GM18907 (cell line): ENCODE measurements around the gene NEURL1.
"Not testable (repeated sequence)": the region's sequence is repeated elsewhere in the genome, so short reads cannot be mapped to it uniquely, and the experiment has no call there.

Experiments used
- ATAC-seq: cut with Tn5 transposase; IDR thresholded peaks from one replicate; pipeline ENCODE4 v1.9.1; 2021; ENCODE audit warnings: mild to moderate bottlenecking, moderate library complexity; ENCODE audit not compliant: unreplicated experiment

Gene NEURL1

GRCh38 chr10:103512591-103513379 lies 19.3 kb downstream of the NEURL1 start:
- no peak for ATAC-seq

- no peak for ATAC-seq
Observed at GRCh38 chr10:103513380-103514060, 20.0 kb downstream of the NEURL1 start.

- no peak for ATAC-seq
Observed at GRCh38 chr10:103514244-103514643, 20.7 kb downstream of the NEURL1 start.

- no peak for ATAC-seq
Observed at GRCh38 chr10:103517234-103518085, 24.0 kb downstream of the NEURL1 start.

GRCh38 chr10:103519798-103520197 lies 26.3 kb downstream of the NEURL1 start:
- ATAC-seq = no peak

GRCh38 chr10:103522006-103522405 lies 28.5 kb downstream of the NEURL1 start:
- ATAC-seq = not testable (repeated sequence)

- no peak for ATAC-seq
Observed at GRCh38 chr10:103523683-103524082, 30.2 kb downstream of the NEURL1 start.

- ATAC-seq = no peak
Observed at GRCh38 chr10:103525901-103526300, 32.4 kb downstream of the NEURL1 start.

- not testable (repeated sequence) for ATAC-seq
Observed at GRCh38 chr10:103527476-103527875, 34.0 kb downstream of the NEURL1 start.

- no peak for ATAC-seq
Observed at GRCh38 chr10:103528549-103528948, 35.0 kb downstream of the NEURL1 start.

GRCh38 chr10:103529539-103529938 lies 36.0 kb downstream of the NEURL1 start:
- ATAC-seq = no peak

- no peak for ATAC-seq
Observed at GRCh38 chr10:103533827-103534226, 40.3 kb downstream of the NEURL1 start.

GRCh38 chr10:103534621-103535498 lies 41.4 kb downstream of the NEURL1 start:
- ATAC-seq = no peak

- no peak for ATAC-seq
Observed at GRCh38 chr10:103535595-103535994, 42.1 kb downstream of the NEURL1 start.

GRCh38 chr10:103539751-103540150 lies 46.2 kb downstream of the NEURL1 start:
- ATAC-seq = no peak

- no peak for ATAC-seq
Observed at GRCh38 chr10:103540722-103541121, 47.2 kb downstream of the NEURL1 start.

GRCh38 chr10:103541616-103542015 lies 48.1 kb downstream of the NEURL1 start:
- ATAC-seq = no peak

GRCh38 chr10:103542764-103543616 lies 49.5 kb downstream of the NEURL1 start:
- no peak for ATAC-seq
